ENCODE results near the gene WFIKKN2. TPM values are rescaled to one million over a fixed set of nuclear protein-coding genes. Genes with fewer than 3 reads are reported as not detected.

Gene WFIKKN2
- total RNA-seq, 1 experiment from 2014 or later, result not detected

DNA sequence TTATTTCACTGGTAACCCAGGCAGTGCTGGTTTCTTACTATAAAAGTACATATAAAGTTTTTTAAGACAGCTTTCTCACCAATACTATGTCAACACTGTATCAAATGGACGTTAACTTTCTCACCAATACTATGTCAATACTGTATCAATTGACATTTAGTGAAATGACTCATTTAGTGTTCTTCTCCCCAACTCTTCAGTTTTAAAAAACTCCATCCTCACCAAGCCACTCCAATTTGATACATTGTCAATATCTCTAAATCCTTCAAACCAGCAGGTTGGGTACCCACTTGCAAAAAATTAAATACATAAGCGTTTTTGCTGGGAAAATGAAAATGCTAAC lies 25.9 kb downstream of the WFIKKN2 start:
- ChIA-PET POLR2A (interaction anchor here (0.7 to 1.7 kb wide), 4 partner anchors 9 to 78 kb away, joined by 3 to 6 read pairs (median 4); no protein-coding TSS in a partner anchor), CTCF (interaction anchor here (1.2 to 2.2 kb wide), 4 partner anchors 9 to 96 kb away, joined by 4 to 11 read pairs (median 7); no protein-coding TSS in a partner anchor)
- no peak for TF ChIP-seq CTCF (IDR thresholded peaks at IDR 0.05; ENCODE audit: insufficient read depth in 1 of 2, low read depth in 1 of 2, low read length in 1 of 2, severe bottlenecking in 1 of 2, unreplicated experiment in 1 of 2)
- peaks cover 7% of the 10 kb centered on the region for H3K36me3 ChIP-seq (ENCODE audit: control insufficient read depth, insufficient read depth, low read length)
- peaks cover 18% of the 10 kb centered on the region for H3K4me1 Mint-ChIP-seq (ENCODE audit: low read depth, unreplicated experiment)
- H3K4me3 ChIP-seq (ENCODE audit: low read depth, low read length), result no peak overlapping the region
- H3K27me3 ChIP-seq (replicated peaks; ENCODE audit: control insufficient read depth, insufficient read depth, low read length), result no peaks in the 10 kb centered on the region
- no peak overlapping the region for H3K27ac Mint-ChIP-seq (ENCODE audit: unreplicated experiment)
- no peaks in the 10 kb centered on the region for H3K9me3 ChIP-seq
- H3K27me3 Mint-ChIP-seq (ENCODE audit: insufficient read depth, unreplicated experiment), result no peaks in the 10 kb centered on the region
- no peak for DNase-seq
- H3K4me1 ChIP-seq, result peaks cover 10% of the 10 kb centered on the region
- H3K36me3 Mint-ChIP-seq (ENCODE audit: insufficient read depth, unreplicated experiment), result peaks cover 52% of the 10 kb centered on the region
- H3K9me3 Mint-ChIP-seq (ENCODE audit: unreplicated experiment), result no peaks in the 10 kb centered on the region
- intact Hi-C loops (cut with micrococcal nuclease; ENCODE audit: unreplicated experiment), result no loop called here
- H3K4me3 Mint-ChIP-seq (ENCODE audit: unreplicated experiment), result no peak overlapping the region
- BruUV-seq (replicated peaks), result no TSS peak

DNA sequence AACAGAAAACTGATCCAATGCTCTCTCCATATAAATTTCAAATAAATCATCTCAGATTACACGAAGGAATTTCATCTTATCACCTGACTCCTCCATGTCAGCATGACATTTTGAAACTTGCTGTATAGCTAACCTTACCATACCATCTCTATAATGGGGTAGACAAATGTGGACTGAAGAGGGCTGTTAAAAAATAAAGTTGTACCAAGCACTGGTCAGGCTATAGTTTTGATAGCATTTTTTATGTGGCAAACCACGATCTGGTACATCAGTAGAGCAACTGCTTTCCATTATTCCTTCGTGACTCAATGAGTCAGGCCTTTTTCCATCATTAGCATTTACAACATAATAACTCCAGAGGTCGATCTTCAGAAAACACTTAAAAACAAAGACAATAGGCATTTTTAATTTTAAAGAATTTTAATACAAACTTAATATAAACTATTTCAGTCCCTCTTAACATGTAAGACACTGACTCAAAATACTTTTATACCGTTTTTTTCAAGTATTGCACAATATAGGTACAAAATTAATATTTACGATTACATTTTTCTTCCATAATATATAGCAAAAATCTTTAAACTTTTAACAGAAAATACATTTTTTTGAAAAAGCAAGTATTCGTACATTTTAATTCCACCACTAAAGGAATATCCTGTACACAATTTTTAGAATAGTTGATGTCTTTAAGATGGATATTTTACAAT lies 26.6 kb downstream of the WFIKKN2 start:
- no peak for DNase-seq
- peaks cover 7% of the 10 kb centered on the region for H3K36me3 ChIP-seq (ENCODE audit: control insufficient read depth, insufficient read depth, low read length)
- H3K27ac Mint-ChIP-seq (ENCODE audit: unreplicated experiment), result no peak overlapping the region
- intact Hi-C loops (cut with micrococcal nuclease; ENCODE audit: unreplicated experiment), result no loop called here
- no peak overlapping the region for H3K4me3 ChIP-seq (ENCODE audit: low read depth, low read length)
- no peak overlapping the region for H3K4me3 Mint-ChIP-seq (ENCODE audit: unreplicated experiment)
- CTCF ChIA-PET, result interaction anchor here (0.6 to 2.2 kb wide), 4 partner anchors 10 to 83 kb away, joined by 3 to 11 read pairs (median 8); no protein-coding TSS in a partner anchor
- no peaks in the 10 kb centered on the region for H3K9me3 ChIP-seq
- H3K4me1 Mint-ChIP-seq (ENCODE audit: low read depth, unreplicated experiment), result peaks cover 18% of the 10 kb centered on the region
- no TSS peak for BruUV-seq (replicated peaks)
- H3K36me3 Mint-ChIP-seq (ENCODE audit: insufficient read depth, unreplicated experiment), result peaks cover 59% of the 10 kb centered on the region
- no peaks in the 10 kb centered on the region for H3K9me3 Mint-ChIP-seq (ENCODE audit: unreplicated experiment)
- H3K27me3 ChIP-seq (replicated peaks; ENCODE audit: control insufficient read depth, insufficient read depth, low read length), result no peaks in the 10 kb centered on the region
- no peaks in the 10 kb centered on the region for H3K27me3 Mint-ChIP-seq (ENCODE audit: insufficient read depth, unreplicated experiment)
- TF ChIP-seq CTCF (IDR thresholded peaks at IDR 0.05; ENCODE audit: insufficient read depth in 1 of 2, low read depth in 1 of 2, low read length in 1 of 2, severe bottlenecking in 1 of 2, unreplicated experiment in 1 of 2), result no peak
- POLR2A ChIA-PET, result interaction anchor here (0.6 to 1.7 kb wide), 5 partner anchors 9 to 84 kb away, joined by 3 to 6 read pairs (median 4); no protein-coding TSS in a partner anchor
- peaks cover 7% of the 10 kb centered on the region; the same call in 1 of the 2 replicates for H3K4me1 ChIP-seq

GRCh38 chr17:50863221-50863843 lies 27.9 kb downstream of the WFIKKN2 start:
- Mint-ChIP-seq H3K4me3 (ENCODE audit: unreplicated experiment) (peak overlapping the region; percentile 79), H3K4me1 (ENCODE audit: low read depth, unreplicated experiment) (peaks cover 23% of the 10 kb centered on the region), H3K9me3 (ENCODE audit: unreplicated experiment) (no peaks in the 10 kb centered on the region), H3K27me3 (ENCODE audit: insufficient read depth, unreplicated experiment) (no peaks in the 10 kb centered on the region), H3K36me3 (ENCODE audit: insufficient read depth, unreplicated experiment) (peaks cover 70% of the 10 kb centered on the region), H3K27ac (ENCODE audit: unreplicated experiment) (peak overlapping the region; percentile 2)
- Histone ChIP-seq H3K4me1 (peaks cover 9% of the 10 kb centered on the region), H3K9me3 (no peaks in the 10 kb centered on the region), H3K4me3 (ENCODE audit: low read depth, low read length) (no peak overlapping the region; the same call in 1 of the 2 replicates), H3K27me3 (replicated peaks; ENCODE audit: control insufficient read depth, insufficient read depth, low read length) (no peaks in the 10 kb centered on the region), H3K36me3 (ENCODE audit: control insufficient read depth, insufficient read depth, low read length) (peaks cover 7% of the 10 kb centered on the region)
- DNase-seq, result peak; percentile 77 to 83
- ChIA-PET CTCF (interaction anchor here (0.6 to 2.2 kb wide), 19 partner anchors 11 to 136 kb away, joined by 3 to 35 read pairs (median 4); no protein-coding TSS in a partner anchor), POLR2A (interaction anchor here (0.5 to 5.6 kb wide), 5 partner anchors 22 to 434 kb away, joined by 3 to 296 read pairs (median 5); no protein-coding TSS in a partner anchor)
- peak; percentile 83 to 86 for TF ChIP-seq CTCF (IDR thresholded peaks at IDR 0.05; ENCODE audit: insufficient read depth in 1 of 2, low read depth in 1 of 2, low read length in 1 of 2, severe bottlenecking in 1 of 2, unreplicated experiment in 1 of 2)
- no TSS peak for BruUV-seq (replicated peaks)
- intact Hi-C loops (cut with micrococcal nuclease; ENCODE audit: unreplicated experiment), result loop anchor here (1.0 kb wide), 2 partner anchors 11 to 87 kb away; no protein-coding TSS in a partner anchor
